Ramos (cell line): ENCODE data around the gene TP73.

Source experiments
- in situ Hi-C: fragments of 300-500 bp; cut with MboI; formaldehyde crosslinking; loops from one replicate; pipeline ENCODE4 v1.14.3; 2022; ENCODE audit warnings: low sequenced_read_pairs; ENCODE audit not compliant: unreplicated experiment

Gene TP73

GRCh38 chr1:3733094-3733882 is 81.0 kb downstream of the TP73 start:
- in situ Hi-C loops: no loop called here

GRCh38 chr1:3733883-3734589 is 81.7 kb downstream of the TP73 start:
- in situ Hi-C loops: no loop called here

- in situ Hi-C loops: no loop called here
Measured at GRCh38 chr1:3734602-3735001, 82.3 kb downstream of the TP73 start.

- in situ Hi-C loops: no loop called here
Measured at GRCh38 chr1:3735027-3735681, 82.8 kb downstream of the TP73 start.

GRCh38 chr1:3735688-3736087 is 83.4 kb downstream of the TP73 start:
- in situ Hi-C loops: no loop called here

GRCh38 chr1:3736131-3736561 is 83.8 kb downstream of the TP73 start:
- in situ Hi-C loops: no loop called here

- in situ Hi-C loops: no loop called here
Measured at GRCh38 chr1:3736708-3737107, 84.4 kb downstream of the TP73 start.

GRCh38 chr1:3738943-3739342 is 86.6 kb downstream of the TP73 start:
- in situ Hi-C loops: no loop called here

GRCh38 chr1:3740042-3740441 is 87.7 kb downstream of the TP73 start:
- in situ Hi-C loops: no loop called here

GRCh38 chr1:3740752-3741151 is 88.4 kb downstream of the TP73 start:
- in situ Hi-C loops: no loop called here

- in situ Hi-C loops: no loop called here
Measured at GRCh38 chr1:3741566-3742438, 89.5 kb downstream of the TP73 start.

- in situ Hi-C loops: no loop called here
Measured at GRCh38 chr1:3742439-3743298, 90.4 kb downstream of the TP73 start.

GRCh38 chr1:3743421-3743820 is 91.1 kb downstream of the TP73 start:
- in situ Hi-C loops: no loop called here

GRCh38 chr1:3743826-3744225 is 91.5 kb downstream of the TP73 start:
- in situ Hi-C loops: no loop called here

- in situ Hi-C loops: no loop called here
Measured at GRCh38 chr1:3744646-3745045, 92.3 kb downstream of the TP73 start.

- in situ Hi-C loops: no loop called here
Measured at GRCh38 chr1:3745071-3745470, 92.8 kb downstream of the TP73 start.

- in situ Hi-C loops: no loop called here
Measured at GRCh38 chr1:3745590-3746381, 93.5 kb downstream of the TP73 start.

- in situ Hi-C loops: no loop called here
Measured at GRCh38 chr1:3746389-3746829, 94.1 kb downstream of the TP73 start.
